Placental epithelial cell (primary cell): ENCODE data around the gene HOXD3. TPM values are rescaled to one million over a fixed set of nuclear protein-coding genes. Genes with fewer than 3 reads are reported as not detected.

Experiments used
- small RNA-seq: library from RNA; depleted of rRNA; stranded (forward); fragments of <200 nt; gene quantifications from one replicate; pipeline ENCODE3, GENCODE V24; 2012
- total RNA-seq: library from RNA; depleted of rRNA; stranded (reverse); fragments of >200 nt; gene quantifications from 2 replicates; pipeline ENCODE4 v1.2.3, GENCODE V29; 2012

HOXD3 gene
- total RNA-seq: not detected in 2 replicates

DNA sequence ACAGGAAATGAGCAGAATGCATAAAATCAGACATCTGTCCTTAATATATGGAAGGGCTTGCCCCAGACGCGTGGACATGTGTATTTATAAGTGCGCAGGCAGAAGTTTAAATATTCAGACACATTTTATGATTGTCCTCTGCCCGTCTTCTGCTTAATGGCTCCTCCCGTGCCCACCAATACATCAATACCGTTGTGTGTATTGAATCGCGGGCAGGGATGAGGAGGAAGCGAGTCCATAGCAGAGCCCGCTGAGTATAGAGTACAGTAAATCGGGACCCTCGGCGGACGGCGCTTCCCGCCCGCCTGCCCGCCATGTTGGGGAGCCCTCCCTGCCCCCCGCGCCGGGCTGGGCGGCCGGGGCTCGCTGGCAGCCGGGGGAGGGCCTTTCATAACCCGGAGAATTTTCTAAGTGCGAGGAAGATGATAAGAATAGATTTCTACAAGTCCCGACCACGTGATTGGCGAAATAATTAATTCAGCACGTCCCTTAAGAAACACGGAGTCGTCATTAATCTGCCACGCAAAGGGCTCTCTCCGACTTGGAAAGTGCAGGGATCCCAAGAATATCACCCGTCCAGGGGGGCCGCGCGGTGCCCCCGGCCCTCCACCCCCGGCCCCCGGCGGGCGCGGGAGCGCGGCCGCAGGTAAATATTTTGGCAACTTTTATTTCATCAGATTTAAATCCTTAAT lies at the start of gene HOXD3:
HOXD3 (plus strand) TSS at position 501 of the 692 bp plus-strand sequence. CDS start 11,808 bp downstream, outside the sequence.

DNA sequence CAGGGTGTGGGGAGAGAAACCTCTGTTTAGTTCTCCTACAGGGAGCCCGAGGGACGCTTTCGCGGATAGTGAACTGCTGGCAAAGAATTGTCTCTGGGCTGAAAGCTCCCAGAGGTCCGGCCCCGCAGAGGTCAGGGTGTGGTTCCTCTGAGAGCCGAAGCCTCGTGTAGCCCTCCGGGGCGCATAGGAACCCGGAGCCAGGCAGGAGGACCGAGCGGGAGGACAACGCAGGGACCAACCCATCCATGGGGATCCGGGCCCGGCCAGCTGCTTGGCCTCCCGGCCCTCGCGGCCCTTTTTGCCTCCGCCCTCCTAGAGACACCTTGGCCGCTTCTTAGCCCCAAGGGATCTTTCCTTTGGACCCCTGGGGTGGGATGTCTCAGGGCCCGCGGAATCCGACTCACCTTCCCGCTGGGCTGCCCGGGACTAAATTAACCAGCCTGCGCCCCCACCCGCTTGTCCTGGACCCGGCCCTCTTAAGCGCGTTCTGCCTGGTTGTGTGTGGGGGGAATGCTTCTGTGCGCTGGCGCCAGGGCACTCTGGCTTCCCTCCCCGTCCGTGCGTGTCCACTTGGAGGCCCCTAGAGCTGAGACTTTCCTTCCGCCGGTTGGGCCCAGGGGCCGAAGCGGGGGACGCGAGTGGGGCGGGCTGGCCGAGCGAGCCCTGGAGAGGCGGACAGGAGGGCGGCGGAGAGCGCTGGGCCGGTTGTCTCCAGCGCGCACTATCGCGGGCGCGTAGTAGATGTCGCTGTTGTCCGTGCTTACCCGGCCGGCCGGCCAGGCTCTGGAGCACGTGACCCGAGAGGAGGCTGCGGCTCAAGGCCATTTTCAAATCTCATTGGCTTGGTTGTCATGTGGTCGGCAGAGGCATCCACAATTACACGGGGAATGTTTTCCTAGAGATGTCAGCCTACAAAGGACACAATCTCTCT lies 41.0 kb upstream of the HOXD3 start, which contains the start of gene HOXD10:
HOXD10 (plus strand) TSS at position 896 of the 931 bp plus-strand sequence. CDS start 56 bp downstream, outside the sequence.

DNA sequence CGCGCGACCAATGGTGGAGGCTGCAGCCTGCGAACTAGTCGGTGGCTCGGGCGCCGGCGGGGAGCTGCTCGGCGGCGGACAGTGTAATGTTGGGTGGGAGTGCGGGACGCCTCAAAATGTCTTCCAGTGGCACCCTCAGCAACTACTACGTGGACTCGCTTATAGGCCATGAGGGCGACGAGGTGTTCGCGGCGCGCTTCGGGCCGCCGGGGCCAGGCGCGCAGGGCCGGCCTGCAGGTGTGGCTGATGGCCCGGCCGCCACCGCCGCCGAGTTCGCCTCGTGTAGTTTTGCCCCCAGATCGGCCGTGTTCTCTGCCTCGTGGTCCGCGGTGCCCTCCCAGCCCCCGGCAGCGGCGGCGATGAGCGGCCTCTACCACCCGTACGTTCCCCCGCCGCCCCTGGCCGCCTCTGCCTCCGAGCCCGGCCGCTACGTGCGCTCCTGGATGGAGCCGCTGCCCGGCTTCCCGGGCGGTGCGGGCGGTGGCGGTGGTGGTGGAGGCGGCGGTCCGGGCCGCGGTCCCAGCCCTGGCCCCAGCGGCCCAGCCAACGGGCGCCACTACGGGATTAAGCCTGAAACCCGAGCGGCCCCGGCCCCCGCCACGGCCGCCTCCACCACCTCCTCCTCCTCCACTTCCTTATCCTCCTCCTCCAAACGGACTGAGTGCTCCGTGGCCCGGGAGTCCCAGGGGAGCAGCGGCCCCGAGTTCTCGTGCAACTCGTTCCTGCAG lies 34.3 kb upstream of the HOXD3 start, which contains the start of gene HOXD9:
HOXD9 (plus strand) TSS at position 37 of the 728 bp plus-strand sequence; CDS start at position 87, 50 bp downstream.

DNA sequence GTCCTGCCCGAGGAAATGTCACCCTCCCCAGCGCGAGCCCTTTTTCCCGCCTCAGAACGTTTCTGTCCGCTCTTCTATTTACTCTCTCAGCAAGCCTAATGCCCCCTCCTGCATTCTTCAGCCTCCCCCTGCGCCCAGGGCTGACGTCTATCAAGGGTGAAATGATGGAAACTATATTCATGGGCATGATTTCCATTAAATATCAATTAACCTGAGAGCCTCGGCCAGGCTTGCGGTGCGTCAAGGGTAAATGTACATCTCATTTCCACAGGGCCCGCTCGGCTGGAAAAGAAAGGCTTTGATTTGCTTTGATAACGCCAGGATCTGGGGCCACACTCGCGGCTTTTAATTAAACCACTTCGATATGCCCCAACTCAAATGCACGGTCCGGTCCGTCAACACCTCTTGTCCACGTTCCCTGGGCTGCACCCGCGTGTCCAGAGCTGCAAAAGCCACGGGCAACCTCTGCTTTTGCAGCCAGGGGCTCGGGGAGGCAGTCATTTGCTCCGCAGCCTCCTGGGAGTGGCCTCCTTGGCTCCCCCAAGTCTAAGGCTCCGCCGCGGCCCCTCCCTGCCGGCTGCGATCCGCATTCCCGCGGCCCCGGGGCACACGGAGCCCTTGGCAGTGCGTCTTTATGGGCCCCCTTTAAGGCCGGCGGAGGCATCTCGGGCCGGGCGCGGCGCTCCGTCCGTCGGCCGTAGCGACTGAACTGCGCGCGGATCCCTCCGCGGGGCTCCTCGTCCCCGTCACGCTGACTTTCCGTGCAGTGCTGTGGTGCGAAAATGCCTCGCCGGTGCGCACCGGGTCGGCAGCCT lies 27.9 kb upstream of the HOXD3 start, which contains the start of gene HOXD8:
HOXD8 (plus strand) TSS at position 724 of the 815 bp plus-strand sequence. CDS start 662 bp downstream, outside the sequence.

DNA sequence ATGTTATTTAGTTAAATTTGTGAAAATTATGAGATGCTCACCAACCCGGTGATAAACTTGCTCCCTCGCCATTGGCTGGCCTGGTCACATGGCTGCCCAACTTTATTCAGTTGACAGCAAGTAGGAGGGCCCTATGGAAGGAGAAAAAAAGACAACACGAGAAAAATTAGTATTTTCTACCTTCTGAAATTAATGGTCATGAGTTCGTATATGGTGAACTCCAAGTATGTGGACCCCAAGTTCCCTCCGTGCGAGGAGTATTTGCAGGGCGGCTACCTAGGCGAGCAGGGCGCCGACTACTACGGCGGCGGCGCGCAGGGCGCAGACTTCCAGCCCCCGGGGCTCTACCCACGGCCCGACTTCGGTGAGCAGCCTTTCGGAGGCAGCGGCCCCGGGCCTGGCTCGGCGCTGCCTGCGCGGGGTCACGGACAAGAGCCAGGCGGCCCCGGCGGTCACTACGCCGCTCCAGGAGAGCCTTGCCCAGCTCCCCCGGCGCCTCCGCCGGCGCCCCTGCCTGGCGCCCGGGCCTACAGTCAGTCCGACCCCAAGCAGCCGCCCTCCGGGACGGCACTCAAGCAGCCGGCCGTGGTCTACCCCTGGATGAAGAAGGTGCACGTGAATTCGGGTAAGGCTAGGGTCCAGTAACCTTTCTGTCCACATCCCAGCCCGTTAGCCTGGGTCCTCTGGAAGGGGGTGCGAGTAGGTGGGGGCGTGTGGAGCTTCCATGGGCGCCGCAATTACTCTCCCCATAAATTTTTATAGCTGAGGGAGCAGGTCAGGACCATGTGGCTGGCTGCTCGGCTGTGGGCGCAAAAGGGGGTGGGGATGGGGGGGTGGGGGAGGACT lies 5.4 kb upstream of the HOXD3 start, which contains the start of gene HOXD4:
HOXD4 (plus strand) TSS at position 109 of the 846 bp plus-strand sequence; CDS start at position 193, 84 bp downstream.

DNA sequence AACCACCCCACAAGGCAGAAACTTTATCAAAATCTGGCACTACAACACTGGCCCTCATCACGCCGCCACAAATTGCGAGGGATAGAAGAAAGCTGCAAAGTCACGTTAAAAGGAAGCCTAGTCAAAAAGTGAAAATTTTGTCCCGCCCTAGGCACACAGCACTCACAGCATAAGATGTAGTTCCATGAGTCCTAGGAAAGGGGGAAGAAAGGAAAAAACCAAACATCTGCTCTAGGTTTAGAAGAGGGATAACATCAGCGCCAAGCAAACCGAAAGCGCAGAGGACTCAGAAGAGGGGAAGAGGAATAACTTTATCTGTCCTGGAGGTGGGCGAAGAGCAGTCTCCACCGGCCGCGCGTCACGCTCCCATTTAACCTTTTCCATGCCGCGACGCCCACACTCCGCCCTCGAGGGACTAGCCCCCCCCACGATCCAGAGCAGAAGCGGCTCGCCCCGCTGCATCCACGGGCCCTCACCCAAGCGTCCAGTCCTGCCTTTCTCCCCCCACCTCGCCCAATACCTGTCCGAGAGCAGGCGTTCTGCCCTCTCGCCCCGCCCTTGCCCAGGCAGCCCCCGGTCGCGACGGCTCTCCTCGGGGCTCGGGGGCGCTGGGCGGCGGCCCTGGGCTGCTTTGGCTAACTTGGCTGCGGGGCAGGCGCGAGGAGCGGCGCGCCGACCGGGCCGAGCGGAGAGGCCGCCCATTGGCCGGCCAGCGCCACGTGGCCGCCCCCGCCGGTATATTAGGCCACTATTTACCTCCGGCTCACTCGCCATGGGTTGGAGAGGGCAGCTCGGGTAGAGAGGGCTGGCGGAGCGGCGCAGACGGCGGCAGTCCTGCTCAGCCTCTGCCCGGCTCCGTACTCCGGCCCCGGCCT lies 31.0 kb downstream of the HOXD3 start, which contains the start of gene HOXD1:
HOXD1 (plus strand) TSS at position 770 of the 875 bp plus-strand sequence. CDS start 134 bp downstream, outside the sequence.

Small RNA genes within 50 kb of the gene (small RNA-seq; reads per million reads assigned to genes)
- 57.0 reads per million, percentile 98 among the genes with 10 or more reads in this experiment for gene MIR10B

Other genes starting within 250 kb of the HOXD3 start
- 47.5 and 60.2 TPM in 2 replicates for gene LNPK, start 155.0 kb upstream of the HOXD3 start, total RNA-seq
- gene EVX2, start 73.3 kb upstream of the HOXD3 start, total RNA-seq: not detected in 2 replicates
- gene HOXD13, start 64.6 kb upstream of the HOXD3 start, total RNA-seq: not detected in 2 replicates
- not detected in 2 replicates for gene HOXD12, start 57.5 kb upstream of the HOXD3 start, total RNA-seq
- gene HOXD11, start 50.0 kb upstream of the HOXD3 start, total RNA-seq: not detected in 2 replicates
- gene HOXD10, start 40.5 kb upstream of the HOXD3 start, total RNA-seq: 0.39 TPM in 1 of 2 replicates, not detected in the other
- gene HOXD9, start 34.6 kb upstream of the HOXD3 start, total RNA-seq: not detected in 2 replicates
- gene HOXD8, start 27.6 kb upstream of the HOXD3 start, total RNA-seq: not detected in 2 replicates
- gene HOXD4, start 5.8 kb upstream of the HOXD3 start, total RNA-seq: not detected in 2 replicates
- not detected in 2 replicates for gene HOXD1, start 31.4 kb downstream of the HOXD3 start, total RNA-seq
- 13.0 and 17.4 TPM in 2 replicates for gene MTX2, start 112.1 kb downstream of the HOXD3 start, total RNA-seq